Skeletal muscle cell (primary cell): ENCODE measurements around the gene ZNF273.
"Not testable (repeated sequence)": the region's sequence is repeated elsewhere in the genome, so short reads cannot be mapped to it uniquely, and the experiment has no call there.

Experiments used
- DNase-seq: peaks from one replicate; pipeline ENCODE4 v3.0.0-alpha.2; 2010; ENCODE audit warnings: low read depth
- H3K4me3 ChIP-seq: 2 replicates; pipeline ENCODE4 v1.5.1; 2011; ENCODE audit warnings: low read depth, mild to moderate bottlenecking, control low read depth, low read length, moderate library complexity

Gene ZNF273

GRCh38 chr7:64887756-64888508, 15.1 kb upstream of the ZNF273 start:
- no peak for DNase-seq
- H3K4me3 ChIP-seq, result no peak overlapping the region

DNA sequence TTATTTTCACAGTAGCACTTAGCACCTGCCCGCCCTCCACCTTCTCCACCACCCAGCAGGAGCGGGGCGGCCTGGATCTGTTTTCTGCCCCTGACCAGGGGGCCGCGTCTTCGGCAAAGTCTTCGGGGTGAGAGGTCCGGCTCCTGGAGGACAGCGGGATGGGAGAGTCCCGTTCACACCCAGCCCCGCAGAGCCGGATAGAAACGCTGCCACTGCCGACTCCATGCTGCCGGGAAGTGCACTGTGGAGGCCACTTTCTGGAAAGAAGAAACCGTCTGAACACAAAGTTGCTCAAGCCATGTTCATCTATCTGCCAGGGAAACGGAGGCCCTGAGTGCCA, 14.5 kb upstream of the ZNF273 start:
- DNase-seq, result no peak
- peak overlapping the region; percentile 32 for H3K4me3 ChIP-seq

DNA sequence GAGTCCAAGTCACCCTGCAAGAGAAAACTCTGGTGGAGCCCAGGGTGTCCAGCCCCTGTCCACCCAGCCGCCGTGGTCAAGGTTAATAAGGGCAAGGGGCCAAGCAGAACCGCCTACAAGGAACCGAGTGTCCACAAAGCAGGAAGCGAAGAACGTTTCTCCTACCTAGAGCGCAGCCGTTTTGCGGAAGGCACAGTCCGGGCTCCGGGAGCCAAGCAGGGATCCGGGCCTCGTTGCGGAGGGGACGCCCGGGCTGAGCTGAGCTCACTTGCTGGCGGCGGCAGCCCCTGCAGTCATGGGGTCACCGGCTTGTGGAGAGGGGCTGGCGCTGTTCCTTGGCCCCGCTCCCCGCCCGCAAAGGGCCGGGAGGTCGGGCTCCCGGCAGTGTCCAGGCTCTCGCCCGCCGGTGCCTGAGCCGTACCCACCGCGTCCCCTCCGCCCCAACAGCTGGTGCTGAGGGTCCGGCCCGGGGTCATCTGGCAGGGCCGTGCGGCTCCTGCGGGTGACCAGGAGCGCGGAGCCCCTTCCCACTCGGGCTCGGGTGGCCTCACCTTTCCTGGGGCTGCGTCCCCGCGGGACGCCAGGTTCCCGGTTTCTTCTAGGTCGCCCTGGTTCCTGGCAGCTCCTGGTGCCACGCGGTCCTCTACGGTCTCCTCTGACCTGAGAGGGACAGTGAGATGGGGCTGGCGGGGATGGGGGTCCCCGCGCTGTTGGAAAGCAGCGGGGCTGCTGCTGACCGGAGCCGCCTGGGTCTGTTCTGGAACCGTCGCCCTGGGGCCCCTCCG, 14.0 kb upstream of the ZNF273 start:
- DNase-seq, result no peak
- H3K4me3 ChIP-seq, result peak overlapping the region; percentile 32

- H3K4me3 ChIP-seq, result no peak overlapping the region
- no peak for DNase-seq
These were observed 13.3 kb upstream of the ZNF273 start for GRCh38 chr7:64889686-64890162.

DNA sequence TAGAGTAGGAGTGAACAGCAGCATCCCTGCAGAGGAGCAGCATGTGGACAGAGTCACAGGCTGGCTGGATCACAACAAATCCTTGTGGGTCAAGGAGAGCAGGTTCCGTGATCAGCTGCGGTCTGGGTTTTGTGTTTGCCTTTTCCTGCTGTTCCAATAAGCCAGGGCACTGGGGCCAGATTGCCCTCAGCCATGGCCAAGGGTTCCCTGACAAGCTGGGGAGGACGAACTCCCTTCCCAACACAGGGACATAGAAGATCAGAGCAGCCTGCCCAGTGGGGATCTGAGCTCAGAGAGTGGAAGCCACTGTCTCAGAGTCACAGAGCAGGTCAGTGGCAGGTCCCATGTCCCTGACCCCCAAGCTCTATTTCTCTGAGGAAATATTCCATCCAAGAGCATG, 12.8 kb upstream of the ZNF273 start:
- H3K4me3 ChIP-seq, DNase-seq: not testable (repeated sequence)

DNA sequence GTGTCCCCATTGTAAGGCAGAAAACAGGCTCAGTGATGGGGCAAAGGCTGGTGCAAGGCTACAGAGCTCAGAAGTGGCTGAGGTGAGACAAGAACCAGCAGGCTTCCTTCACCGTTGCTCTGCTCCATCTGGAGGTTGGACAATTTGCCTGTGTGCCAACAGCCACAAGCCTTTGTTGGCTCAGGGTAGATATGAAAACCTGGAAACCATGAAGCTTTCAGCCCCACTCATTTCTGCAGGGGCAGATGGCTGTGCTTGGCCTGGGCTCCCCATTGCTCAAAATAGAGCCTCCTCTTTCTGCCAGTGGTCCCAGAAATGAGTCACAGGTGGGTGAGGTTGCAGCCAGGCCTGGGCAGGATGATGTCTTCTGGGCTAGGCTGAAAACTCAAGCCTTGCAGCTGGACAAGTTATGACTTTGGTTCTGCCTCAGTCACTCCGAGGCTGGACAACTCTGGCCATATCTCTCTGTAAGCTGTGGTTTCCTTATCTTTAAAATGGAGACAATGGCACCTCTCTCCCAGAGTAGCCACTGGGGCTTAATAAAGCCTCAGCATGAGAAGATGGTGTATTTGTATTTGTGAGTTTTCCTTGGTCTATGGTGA, 12.2 kb upstream of the ZNF273 start:
- DNase-seq, result no peak
- no peak overlapping the region for H3K4me3 ChIP-seq

- DNase-seq, H3K4me3 ChIP-seq: not testable (repeated sequence)
These were observed 11.6 kb upstream of the ZNF273 start for GRCh38 chr7:64891363-64892081.

DNA sequence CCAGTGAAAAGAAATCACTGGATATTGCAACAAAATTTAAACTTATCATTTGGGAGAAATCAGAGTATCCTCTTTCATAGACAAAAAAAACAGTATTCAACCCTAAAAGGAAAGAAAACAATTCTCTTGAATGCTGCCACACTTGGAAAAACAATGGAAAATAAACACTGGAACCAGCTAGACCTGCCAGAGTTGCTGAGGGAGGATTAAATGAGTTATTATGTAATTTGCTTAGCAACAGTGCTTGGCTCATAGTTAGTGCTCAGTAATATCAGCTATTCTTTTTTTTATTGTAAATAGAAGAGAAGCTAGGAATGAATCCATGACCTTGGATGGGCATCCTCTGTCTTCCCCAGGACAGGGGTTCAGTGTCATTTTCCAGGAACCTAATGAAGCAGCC, 11.0 kb upstream of the ZNF273 start:
- no peak for DNase-seq
- no peak overlapping the region for H3K4me3 ChIP-seq

- no peak overlapping the region for H3K4me3 ChIP-seq
- DNase-seq, result no peak
These were observed 10.3 kb upstream of the ZNF273 start for GRCh38 chr7:64892666-64893309.

DNA sequence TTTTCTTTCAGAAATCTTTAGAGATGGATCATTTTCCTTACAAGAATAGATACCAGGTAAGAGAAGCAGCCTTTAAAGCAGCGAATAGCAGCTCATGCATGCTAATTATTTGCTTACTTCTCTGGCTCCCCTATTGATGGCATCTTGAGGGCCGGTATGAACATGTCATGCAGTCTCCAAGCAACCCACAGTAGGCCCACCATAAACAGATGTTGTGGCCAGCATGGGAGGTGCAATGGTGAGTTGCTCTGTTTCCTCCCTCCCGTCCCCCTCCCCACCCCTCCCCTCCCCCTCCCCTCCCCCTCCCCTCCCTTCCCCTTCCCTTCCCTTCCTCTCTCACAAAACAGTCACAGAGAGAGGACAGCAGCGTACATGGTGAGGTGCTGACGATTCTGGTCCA, 9.7 kb upstream of the ZNF273 start:
- no peak overlapping the region for H3K4me3 ChIP-seq
- DNase-seq, result no peak

DNA sequence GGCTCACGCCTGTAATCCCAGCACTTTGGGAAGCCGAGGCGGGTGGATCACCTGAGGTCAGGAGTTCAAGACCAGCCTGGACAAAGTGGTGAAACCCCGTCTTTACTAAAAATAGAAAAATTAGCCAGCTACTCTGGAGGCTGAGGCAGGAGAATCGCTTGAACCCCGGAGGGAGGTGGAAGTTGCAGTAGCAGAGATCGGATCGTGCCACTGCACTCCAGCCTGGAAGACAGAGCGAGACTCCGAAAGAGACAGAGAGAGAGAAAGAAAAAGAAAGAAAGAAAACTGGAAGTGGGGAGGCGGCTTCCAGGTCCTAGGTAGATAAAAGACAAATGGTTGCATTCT, 640 bp upstream of the ZNF273 start:
- not testable (repeated sequence) for DNase-seq
- peak overlapping the region; percentile 76 for H3K4me3 ChIP-seq

GRCh38 chr7:64904008-64904407, 935 bp downstream of the ZNF273 start:
- H3K4me3 ChIP-seq, result peak overlapping the region; percentile 76
- no peak for DNase-seq

DNA sequence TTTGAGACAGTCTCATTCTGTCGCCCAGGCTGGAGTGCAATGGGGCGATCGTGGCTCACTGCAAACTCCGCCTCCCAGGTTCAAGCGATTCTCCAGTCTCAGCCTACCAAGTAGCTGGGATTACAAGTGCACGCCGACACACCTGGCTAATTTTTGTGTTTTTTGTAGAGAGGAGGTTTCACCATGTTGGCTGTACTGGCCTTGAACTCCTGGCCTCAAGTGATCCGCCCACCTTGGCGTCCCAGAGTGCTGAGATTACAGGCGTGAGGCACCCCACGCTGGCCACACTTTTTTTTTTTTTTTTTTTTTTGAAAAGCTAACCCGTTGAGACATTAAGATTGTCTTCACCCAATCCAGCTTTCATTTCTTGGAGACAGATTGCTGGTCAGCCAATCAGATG, 2.1 kb downstream of the ZNF273 start:
- no peak for DNase-seq

GRCh38 chr7:64905547-64905946, 2.5 kb downstream of the ZNF273 start:
- DNase-seq, result no peak

More for the DNA sequence above, 2.1 kb downstream of the ZNF273 start:
- H3K4me3 ChIP-seq, result no peak overlapping the region

GRCh38 chr7:64907641-64908326, 4.7 kb downstream of the ZNF273 start:
- no peak for DNase-seq

More at GRCh38 chr7:64905547-64905946, 2.5 kb downstream of the ZNF273 start:
- no peak overlapping the region for H3K4me3 ChIP-seq

GRCh38 chr7:64908358-64908757, 5.3 kb downstream of the ZNF273 start:
- DNase-seq, result no peak
- no peak overlapping the region for H3K4me3 ChIP-seq

More at GRCh38 chr7:64907641-64908326, 4.7 kb downstream of the ZNF273 start:
- H3K4me3 ChIP-seq, result no peak overlapping the region

GRCh38 chr7:64914557-64914956, 11.5 kb downstream of the ZNF273 start:
- no peak for DNase-seq
- no peak overlapping the region for H3K4me3 ChIP-seq

GRCh38 chr7:64915301-64915700, 12.2 kb downstream of the ZNF273 start:
- not testable (repeated sequence) for DNase-seq, H3K4me3 ChIP-seq
